GM18517 (cell line): ENCODE data around the gene VPS51.
A peak's percentile ranks its signal among the peaks of the same experiment; 100 is the strongest.

ENCODE experiments used
- ATAC-seq: cut with Tn5 transposase; IDR thresholded peaks from one replicate; pipeline ENCODE4 v1.9.1; 2021; ENCODE audit warnings: mild to moderate bottlenecking, moderate library complexity; ENCODE audit not compliant: unreplicated experiment

Gene VPS51

DNA sequence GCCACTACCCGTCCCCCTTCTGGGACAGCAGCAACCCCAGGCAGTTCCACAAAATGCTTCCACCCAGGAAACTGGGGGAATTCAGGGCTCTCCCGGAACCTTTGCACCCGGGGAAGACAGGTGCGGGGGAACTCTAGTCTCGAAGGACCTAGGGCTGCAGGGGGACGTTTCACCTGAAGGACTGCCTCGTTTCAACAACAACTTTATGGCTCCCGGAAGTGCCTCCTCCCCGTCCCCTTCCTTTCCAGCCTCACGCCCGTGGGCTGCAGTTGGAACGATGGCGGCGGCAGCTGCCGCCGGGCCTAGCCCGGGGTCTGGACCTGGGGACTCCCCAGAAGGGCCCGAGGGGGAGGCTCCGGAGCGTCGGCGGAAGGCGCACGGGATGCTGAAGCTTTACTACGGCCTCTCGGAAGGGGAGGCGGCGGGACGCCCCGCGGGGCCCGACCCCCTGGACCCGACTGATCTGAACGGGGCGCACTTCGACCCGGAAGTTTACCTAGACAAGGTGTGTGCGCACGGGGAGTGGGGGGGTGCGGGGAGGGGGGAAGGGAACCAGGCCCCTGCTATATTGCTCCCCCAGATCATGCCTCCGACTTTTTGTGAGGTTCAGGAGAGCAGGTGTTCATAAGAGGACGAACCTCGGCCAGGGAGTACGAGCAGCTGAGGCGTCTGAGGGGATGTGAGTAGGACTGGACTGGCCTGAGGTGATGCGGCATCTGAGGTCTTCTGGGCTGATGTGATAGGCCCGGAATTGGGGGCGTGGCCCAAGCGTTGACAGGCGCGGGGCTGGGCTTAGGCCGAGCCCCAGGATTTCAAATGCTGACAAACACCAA lies at the start of gene VPS51:
Gene VPS51 (plus strand): TSS at position 241 of the 833 bp plus-strand sequence. CDS start 37 bp downstream, at position 278.
- peak; percentile 65 for ATAC-seq

DNA sequence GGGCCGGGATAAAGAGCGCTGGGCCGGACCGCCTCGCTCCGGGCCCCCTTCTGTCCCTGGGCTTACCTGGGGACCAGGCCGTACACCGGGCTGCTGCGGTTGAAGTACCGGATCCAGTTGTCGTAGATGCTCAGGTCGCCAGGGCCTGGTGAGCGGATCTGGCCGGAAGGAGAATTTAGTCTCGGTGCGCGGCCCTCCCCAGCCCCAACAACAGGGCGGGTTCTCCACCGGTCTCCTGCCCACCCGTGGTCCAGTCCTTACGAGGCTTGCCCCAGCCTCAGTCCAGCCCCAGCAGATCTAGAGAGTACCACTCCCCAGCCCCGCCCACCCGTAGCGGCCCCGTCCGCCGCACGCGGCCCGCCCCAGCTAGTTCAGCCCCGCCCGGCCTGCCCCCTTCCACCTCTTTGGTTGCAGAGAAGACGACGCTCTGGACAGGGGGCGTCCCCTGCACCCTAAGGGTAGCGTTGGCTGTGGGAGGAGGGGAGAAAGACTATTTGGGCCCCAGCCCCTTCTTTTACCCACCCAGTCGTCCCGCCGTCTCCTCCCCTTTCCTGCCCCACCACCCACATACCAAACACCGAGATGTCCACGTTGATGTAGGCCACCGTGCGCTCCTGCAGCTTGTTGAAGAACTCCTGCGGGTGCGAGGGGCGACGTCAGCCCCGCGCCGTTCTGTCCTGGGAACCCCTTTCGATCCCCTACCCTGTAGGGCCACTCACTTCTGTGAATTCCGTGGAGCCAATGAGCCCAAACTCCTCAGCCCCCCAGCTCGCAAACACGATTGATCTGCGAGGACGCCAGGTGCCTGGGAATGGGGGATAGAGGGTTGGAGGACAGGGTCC lies 48.2 kb upstream of the VPS51 start:
- ATAC-seq, result no peak

DNA sequence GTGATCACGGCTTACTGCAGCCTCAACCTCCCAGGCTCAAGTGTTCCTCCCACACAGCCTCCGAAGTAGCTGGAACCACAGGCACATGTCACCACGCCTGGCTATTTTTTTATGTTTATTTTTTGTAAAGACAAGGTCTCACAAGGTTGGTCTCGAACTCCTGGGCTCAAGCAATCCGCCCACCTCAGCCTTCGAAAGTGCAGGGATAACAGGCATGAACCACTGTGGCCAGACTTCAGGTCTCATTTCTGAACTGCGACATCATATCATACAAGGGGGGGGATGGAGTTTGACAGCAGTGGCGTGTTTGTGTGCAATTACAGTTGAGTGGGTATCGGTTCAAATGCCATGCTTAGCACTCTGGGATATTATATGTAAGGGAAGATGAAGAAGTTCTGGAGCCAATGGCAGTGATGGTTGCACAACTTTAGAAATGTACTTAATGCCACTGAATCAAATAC lies 44.6 kb upstream of the VPS51 start:
- no peak for ATAC-seq

DNA sequence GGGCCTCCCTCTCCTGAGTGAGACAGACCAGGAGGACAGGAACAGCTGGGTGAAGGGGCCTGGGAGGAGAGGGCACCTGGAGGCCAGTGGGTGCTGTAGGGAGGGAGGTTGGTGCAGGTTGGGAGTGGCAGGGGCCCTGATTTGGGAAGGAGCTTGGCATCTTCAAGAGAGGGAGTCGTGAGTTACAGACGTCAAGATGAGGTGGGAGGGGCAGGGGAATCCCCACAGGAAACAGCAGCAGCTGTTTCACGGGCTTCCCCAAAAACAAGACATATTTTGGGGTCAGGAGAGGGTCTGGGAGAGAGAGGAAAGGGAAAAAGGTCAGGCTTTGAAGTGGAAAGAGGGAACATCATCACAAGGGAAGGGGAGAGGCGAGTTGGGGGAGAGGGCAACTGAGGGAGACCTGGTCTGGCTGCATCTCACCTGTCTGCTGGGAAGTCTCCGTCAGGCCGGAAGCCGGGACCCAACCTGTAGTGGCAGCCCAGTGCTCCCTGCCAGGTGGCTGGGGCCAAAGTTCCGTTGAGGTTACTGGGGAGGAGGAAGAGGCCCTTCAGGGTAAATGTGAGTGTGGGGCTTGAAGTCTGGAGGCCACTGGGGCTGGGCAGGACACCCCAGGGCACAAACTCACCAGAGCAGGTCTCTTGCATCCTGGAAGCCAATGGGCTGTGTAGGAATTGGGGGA lies 42.0 kb upstream of the VPS51 start:
- ATAC-seq, result no peak

DNA sequence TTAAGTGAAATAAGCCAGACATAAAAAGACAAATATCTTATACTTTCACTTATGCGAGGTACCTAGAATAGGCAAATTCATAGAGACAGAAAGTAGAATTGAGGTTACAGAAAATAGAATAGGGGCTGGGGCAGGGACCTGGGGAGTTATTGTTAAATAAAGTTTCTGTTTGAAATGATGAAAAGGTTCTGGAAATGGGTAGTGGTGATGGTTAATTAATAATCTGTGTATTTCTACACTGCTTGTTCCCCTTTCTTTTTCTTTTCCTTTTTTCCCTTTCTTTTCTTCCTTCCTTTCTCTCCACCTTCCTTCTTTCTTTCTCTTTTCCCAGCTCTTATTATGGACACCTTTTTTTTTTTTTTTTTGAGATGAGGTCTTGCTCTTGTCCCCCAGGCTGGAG lies 40.5 kb upstream of the VPS51 start:
- ATAC-seq, result peak; percentile 52

DNA sequence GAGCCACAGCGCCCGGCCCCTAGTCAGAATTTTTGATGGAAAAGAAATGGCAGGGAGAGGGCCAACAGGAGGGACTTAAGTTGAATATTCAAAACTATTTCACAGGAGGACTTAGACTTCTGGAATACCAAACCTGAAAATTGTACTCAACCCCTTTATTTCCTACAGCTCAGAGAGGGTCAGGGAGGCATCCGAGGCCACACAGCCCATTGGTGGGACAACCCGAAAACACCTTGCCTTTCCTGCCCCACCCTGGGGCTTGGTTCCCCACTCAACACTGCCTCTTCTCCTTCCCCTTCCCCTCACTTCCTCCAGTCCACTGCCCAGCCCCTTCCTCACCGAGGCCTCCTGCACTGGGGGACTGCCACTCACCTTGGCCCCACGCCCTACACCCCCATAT lies 39.0 kb upstream of the VPS51 start:
- ATAC-seq, result no peak

DNA sequence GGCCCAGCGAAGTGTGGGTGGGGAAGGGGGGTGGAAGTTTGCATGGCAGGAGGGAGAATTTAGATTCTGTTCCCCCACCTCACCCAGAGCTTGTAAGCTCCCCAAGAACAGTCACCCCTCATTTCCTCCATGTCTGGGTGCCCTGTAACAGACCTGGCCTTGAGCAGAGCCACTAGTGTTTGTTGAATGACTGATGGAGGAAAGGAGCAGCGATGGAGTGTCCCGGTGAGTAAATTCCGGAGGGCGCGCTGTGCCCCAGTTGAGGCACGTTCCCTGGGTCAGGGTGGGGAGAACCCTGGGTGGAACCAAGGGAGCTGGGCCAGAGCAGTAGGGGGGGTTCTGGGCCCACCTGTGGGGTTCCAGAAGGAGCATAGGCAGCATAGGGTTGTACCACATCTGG lies 38.5 kb upstream of the VPS51 start:
- ATAC-seq, result no peak

DNA sequence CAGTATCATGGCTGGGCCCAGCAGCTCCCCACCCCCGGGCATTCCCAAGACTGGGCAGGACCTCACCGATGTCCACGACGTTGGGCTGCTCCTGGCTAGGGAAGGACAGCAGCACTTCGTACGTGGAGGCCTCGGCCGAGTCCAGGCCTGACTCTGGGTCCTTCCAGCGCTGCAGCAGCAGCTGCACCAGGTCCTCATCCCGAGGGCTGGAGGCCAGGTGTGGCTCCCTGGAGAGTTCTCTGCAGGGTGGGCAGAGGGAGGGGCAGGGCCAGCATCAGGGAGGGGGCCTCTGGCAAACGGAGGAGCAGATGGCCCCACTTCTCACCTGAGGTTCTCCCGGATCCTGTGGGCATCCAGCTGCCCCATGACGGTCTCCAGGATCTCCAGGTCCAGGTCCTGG lies 38.0 kb upstream of the VPS51 start:
- ATAC-seq, result no peak

DNA sequence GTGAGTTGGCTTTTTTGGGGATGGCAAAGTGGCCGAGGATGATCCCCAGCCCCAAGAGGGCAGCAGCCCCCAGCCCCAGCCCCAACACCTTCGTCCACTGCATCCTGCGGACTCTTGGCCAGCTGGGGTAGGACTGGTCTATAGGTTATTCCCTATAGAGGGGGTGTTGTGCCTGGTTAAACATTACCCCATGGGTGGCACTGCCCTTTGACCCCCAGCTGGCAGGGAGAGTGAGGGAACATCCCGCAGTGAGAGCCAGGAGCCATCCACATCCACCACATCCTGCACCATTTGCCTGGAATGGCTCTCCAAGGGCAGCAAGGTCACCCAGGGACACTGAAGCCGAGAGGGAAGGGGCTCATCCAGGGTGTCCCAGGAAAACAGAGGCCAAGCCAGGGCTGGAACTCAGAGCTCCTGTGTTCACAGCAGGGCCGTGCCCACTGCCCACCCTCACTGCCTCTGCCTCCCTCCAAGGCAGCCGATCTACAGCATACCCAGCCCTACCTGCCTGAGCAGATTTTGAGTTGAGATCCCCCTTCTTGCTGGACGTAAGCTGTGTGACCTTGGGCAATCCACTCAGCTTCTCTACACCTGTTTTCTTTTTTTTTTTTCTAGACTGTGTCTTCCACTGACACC lies 37.5 kb upstream of the VPS51 start, which contains the start of gene NAALADL1:
Gene NAALADL1 (minus strand): TSS at position 135 of the 636 bp plus-strand sequence. CDS start 32 bp downstream, at position 103.
- ATAC-seq, result no peak

DNA sequence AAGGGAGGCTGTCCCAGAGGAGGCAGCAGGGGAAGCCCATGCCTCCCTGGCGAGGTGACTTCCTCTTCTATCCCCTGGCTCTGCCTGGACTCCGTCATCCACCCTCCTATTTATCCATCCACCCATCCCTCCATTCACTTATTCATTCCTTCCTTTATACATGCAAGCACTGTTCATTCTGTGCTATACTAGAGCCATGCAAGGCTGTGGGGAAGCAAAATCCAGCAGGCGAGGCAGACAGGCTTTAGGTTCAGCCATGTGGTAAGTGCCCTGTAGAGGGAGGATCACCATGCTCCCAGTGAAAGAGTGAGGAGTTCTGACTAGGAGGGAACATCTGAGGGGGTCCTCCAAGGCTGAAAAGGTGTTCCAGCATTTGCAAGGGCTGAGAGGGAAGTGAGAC lies 36.5 kb upstream of the VPS51 start:
- ATAC-seq, result no peak

DNA sequence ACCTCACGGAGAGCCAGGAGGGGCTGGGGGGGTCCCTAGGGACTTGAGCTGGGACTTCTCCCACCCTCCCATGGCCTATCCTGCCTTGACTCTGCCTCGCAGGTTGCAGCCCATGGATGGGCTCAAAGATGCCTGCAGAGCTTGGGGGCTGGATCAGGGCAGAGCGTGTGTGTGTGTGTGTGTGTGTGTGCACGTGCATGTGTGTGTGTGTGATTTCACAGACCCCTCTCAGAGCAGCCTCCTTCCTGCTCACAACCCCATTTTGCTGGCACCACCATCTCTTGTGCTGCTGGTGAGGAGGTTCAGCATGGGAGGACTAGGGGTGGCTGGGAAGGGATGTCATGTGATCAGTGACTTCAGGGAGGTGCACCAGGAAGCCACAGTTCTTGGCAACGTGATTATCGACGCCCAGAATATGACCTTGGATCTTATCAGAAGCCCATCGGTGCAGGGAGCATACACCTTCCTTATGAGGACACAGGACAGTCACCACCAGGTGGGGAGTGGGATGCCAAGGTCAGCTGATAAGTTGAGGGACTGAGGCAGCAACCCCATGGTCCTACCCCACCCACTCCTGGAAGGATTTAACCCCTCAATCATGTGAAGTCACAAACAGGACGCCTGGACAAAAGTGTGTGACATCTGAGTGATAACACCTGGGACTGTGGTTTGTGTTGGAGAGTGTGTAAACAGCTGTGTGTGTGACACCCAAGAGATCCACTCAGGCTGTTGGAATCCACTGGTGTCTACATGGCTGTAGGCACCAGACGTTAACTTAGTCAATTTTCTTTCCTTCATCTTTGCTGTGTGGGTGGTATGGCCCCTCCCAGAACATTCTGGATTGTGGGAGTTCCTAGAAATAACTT lies 35.8 kb upstream of the VPS51 start:
- no peak for ATAC-seq

DNA sequence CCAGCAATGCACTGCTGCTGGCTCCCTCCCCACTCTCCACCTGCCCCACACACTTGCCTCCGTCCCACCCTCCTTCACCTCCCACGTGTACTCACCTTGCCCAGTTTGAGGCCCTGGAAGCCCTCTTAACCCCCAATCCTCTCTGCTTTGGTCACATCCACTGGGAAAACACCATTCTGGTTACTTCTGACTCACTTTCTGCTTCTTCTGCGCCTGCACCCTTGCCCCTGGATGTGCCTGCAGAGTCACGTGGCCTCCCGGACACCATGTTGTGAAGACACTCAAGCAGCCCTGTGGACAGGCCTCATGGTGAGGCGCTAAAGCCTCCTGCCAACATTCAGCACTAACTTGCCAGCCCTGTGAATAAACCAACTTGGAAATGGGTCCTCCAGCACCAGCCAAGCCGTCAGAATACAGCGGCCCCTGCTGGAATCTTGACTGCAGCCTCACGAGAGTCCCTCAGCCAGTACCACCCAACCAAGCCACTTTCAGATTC lies 35.1 kb upstream of the VPS51 start:
- no peak for ATAC-seq

DNA sequence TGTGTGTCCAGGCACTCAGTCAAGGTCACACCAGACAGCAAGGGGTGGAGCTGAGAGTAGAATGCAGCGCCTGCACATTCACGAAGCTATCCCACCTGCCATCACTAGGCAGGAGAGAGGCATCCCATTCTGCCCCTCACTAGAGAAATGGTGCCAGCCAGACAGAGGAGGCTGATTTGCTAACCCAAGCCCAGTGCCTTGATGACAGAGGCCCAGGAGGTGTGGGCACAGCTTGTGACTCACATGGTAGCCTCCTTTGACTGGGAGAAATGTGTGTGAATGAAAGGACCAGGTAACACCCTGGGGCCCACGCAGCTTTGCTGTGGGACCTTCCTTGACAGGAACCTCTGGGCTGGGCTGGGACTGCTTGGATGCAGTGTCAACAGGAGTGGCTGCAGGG lies 32.5 kb upstream of the VPS51 start:
- no peak for ATAC-seq

DNA sequence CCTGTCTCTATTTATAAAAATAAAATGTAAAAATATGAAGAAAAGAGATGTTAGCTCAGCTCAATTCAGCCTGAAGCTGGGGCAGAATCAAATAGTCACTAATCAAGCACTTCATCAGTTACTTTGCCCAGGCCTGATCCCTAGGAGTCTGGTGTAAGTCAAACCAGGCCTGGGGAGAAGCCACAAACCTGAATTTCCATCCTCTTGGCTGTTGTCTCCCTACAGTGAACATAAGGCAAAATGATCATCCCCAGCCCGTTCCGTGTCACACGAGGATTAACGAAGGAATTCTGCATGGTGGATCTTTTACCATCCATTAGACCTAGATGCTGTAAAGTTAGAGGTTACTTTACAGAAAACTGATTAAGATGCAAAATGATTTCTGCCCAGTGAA lies 31.2 kb upstream of the VPS51 start:
- ATAC-seq, result no peak

DNA sequence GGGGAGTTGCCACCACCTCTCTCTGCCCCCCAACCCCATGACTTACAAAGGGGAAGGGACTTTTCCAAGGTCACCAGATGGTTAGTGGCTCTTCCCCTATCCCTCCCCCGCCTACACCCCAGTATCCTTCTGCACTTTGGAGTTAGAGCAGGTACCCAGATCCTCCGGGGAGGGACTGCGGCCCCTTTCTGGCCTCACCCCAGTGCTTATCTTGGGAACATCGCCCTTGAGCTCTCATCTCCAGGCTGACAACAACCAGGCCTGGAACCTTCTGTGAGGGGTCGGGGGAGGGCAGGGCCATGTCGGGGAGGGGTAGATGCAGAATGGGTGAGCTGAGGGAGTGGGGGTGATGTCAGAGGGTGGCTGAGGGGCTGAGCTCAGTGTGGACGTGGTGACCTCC lies 30.2 kb upstream of the VPS51 start:
- ATAC-seq, result no peak

DNA sequence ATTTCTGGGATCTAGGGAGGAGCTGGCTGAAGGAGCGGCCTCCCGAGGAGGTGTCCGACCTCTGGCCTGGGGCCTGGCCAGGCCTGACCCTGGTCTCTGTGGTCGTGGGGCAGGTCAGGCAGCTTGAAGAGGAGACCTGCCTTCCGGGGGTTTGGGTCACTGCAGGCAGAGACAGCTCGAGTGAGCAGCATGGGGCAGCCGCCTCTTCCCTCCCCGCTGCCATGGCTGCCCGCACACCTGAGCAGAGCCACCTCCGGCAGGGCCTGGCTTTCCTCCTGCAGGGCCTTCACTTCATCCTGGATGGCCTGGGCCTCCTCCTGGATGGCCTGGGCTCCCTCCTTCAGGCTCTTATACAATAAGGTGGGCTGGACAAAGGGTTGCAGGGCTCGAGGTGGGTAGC lies 29.7 kb upstream of the VPS51 start:
- ATAC-seq, result no peak

DNA sequence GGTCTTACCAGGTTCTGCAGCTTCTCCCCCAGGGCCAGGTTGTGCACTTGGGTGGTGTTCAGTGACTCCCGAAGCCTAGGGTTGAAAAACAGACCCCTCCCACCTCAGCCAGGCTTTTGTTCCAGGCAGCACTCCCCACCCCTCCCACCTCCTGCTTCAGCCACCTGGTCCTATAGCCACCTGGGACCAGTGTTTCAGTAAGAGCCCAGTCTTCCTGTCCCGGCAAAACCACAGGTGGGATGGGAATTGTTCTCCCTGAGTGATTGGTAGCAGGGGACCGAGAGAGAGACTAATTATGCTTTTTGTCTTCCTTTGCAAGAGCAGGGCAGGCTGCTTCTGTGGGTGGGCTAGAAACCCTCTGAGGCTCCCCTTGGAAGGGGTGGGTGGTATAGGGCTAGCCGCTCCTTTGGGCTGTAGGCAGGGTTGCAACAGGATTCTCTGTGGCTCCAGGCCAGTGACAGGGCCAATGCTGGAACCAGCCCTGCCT lies 29.2 kb upstream of the VPS51 start:
- ATAC-seq, result no peak

DNA sequence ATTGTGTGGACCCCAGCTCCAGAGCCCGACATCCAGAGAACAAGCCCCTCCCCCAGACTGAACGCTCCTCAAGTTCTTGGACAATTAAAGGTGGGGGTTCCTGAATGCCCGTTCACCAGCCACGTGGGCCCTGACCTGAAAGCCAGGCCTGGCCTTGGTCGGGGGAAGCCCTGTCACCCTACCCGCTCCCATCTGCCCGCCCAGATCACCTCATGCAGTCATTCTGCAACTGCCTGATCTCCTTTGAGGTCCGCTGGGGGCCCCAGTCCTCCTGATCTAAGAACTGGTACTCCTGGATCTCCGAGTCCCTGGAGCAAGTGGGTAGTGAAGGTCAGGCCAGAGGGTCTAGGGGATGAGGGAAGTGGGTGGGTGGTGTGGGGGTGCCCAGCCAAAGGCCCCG lies 28.6 kb upstream of the VPS51 start:
- ATAC-seq, result no peak

DNA sequence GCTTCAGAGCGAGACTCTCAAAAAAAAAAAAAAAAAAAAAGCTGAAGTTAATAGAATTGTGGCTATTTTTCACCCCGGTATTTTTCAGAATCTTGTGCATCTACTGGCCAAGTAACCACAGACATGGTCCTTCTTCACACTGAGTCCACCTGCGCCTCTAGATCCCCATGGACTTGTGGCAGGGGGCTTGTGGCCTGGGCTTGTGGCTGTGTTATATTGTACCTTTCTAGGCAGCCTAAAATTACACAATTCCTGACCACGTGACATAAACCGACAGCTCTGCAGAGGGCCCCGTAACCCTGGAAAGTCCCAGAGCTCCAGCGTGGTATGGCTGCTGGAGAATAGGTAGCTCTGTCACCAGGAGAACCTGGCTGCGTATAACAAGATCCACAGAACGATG lies 26.8 kb upstream of the VPS51 start:
- no peak for ATAC-seq
